ENCODE data around the gene OGA.

OGA gene

DNA sequence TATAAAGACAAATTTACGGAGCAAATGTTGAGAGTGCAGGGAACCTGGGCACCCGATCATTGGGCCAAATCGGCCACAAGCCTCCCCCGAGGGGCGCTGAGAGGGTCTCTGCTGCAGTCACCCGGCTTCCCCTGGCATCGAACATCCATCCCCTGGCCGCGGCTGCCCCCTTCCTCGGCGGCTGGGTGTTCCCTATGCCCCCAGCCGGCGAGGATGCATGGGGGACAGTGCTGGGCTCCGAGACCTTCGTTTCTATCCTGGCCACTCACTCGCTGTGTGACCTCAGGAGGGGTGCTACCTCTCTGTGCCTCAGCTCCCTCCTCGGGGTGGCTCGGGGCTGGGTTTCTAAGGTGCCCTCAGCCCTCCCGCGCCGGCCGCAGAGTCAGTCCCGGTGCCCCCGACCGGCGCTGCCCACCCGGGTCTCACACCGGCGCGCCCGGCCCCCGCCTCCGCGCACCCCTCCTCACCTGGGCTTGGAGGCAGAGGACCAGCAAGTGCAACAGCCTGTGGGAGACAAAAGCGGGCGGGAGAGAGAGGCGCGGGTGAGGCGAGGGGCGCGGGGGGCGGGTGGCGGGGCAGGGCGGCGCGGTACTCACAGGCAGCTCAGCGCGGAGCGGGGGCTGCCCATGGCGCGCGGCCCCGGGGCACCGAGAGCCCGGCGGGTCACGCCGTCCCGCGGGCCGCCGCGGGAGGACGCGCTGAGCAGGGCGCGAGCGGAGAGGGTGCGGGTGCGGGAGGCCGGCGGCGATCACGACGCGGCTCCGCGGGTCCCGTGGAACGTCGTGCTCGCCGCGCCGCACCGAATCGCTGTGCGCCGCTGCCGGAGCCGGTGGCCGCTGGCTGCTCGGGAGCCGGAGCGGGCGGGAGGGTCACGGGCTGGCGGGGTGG lies 42.7 kb downstream of the OGA start, which contains the start of gene FGF8:
FGF8 (minus strand) TSS at position 842 of the 888 bp plus-strand sequence; CDS start at position 628, 214 bp downstream.
- no peak for DNase-seq (ENCODE audit: low read depth)
- TF ChIP-seq, protein P1, sequence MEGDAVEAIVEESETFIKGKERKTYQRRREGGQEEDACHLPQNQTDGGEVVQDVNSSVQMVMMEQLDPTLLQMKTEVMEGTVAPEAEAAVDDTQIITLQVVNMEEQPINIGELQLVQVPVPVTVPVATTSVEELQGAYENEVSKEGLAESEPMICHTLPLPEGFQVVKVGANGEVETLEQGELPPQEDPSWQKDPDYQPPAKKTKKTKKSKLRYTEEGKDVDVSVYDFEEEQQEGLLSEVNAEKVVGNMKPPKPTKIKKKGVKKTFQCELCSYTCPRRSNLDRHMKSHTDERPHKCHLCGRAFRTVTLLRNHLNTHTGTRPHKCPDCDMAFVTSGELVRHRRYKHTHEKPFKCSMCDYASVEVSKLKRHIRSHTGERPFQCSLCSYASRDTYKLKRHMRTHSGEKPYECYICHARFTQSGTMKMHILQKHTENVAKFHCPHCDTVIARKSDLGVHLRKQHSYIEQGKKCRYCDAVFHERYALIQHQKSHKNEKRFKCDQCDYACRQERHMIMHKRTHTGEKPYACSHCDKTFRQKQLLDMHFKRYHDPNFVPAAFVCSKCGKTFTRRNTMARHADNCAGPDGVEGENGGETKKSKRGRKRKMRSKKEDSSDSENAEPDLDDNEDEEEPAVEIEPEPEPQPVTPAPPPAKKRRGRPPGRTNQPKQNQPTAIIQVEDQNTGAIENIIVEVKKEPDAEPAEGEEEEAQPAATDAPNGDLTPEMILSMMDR (conservative IDR thresholded peaks at IDR 0.05; ENCODE audit: low read depth, low read length), result no peak
- H3K4me3 ChIP-seq (ENCODE audit: low read depth, low read length), result no peak within 1 kb of the TSS

- no peak overlapping the region for H3K4me3 ChIP-seq (ENCODE audit: low read depth, low read length)
- DNase-seq (ENCODE audit: low read depth), result no peak
- TF ChIP-seq, protein P1 (conservative IDR thresholded peaks at IDR 0.05; ENCODE audit: low read depth, low read length), result no peak
These were observed 43.5 kb downstream of the OGA start for GRCh38 chr10:101774589-101775272.

GRCh38 chr10:101773923-101774588 lies 44.2 kb downstream of the OGA start:
- no peak overlapping the region for H3K4me3 ChIP-seq (ENCODE audit: low read depth, low read length)
- DNase-seq (ENCODE audit: low read depth), result no peak
- TF ChIP-seq, protein P1 (conservative IDR thresholded peaks at IDR 0.05; ENCODE audit: low read depth, low read length), result no peak

DNA sequence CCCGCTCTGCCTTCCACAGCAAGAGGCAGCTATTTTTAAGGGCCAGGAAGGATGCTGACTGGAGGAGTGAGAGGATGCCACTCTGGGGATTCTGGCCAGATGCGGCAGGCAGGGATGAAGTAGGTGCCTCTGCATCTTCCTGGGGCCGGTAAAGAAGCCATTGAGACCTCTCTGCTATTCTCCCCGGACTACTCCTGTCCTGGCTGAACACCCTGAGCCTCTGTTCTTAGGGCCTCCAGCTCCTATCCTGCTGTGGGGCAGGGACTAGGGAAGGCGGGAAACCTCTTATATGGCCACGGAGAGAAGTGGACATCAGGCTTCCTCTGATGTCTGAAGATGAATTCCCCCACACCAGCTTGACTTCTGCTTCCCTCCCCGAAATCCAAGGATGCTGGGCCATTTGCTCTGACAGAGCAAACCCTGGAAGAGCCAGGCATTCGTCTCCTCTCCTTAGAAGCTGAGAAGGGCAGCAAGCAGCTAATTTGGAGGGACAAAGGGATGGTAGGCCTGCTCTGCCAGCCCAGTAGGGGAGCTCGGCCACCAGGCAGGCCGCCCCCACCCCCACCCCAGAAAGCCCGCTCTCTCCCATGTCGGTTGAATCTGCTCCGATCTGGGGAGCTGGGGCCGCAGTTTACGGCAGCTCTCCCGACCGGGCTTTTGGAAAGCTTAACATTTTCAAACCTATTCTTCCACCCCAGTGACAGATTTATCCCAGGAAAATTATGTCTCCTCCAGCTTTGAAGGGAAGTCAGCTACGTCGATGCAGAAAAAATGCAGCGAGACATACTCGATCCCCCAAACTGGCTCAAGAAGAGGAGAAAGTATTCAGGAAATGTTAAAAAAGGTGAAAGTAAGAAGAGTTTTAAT lies 45.1 kb downstream of the OGA start:
- DNase-seq (ENCODE audit: low read depth), result no peak
- TF ChIP-seq, protein P1 (conservative IDR thresholded peaks at IDR 0.05; ENCODE audit: low read depth, low read length), result no peak
- H3K4me3 ChIP-seq (ENCODE audit: low read depth, low read length), result no peak overlapping the region

DNA sequence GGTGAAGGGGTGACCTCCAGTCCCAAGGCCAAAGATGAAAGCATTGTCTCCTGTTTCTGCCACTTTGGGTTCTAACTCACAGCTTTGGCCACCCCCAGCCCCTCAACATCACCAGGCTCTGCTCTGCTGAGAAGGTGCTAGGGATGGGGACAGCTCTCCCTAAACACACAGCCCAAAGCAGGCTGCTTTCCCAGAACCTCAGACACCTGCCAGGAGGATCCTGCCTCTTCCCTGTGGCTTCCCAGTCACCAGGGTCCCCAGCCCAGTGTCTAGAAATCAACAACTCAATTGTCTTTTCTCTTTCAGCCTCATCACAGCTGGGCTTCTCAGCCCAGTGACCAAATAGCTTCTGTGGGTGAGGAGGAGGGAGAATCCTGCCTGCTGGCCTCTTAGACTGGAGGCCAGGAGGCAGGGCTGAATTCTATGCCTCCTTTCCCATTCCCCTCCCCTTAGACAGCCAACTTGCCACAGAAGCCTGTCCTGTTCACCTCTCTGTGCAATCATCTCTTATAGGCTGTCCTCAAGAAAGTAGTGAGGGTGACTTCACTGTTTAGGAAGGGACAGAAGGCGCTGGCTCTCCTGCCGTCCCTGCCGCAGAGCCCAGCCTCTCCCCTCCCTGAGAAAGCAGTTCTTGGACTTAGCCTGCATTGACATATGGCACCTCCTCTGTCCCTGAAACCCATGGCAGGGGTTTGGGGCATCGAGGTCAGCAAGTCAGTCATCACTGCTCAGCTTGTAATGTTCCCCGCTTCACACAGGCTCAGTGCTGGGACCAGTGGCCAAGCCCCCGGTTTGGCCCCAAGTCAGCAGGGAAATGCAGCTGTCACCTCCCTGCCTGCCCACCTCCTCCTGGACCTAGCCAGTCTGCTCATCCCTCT lies 46.0 kb downstream of the OGA start:
- TF ChIP-seq, protein P1 (conservative IDR thresholded peaks at IDR 0.05; ENCODE audit: low read depth, low read length), result no peak
- DNase-seq (ENCODE audit: low read depth), result no peak
- H3K4me3 ChIP-seq (ENCODE audit: low read depth, low read length), result no peak overlapping the region

Data from choroid plexus epithelial cell (primary cell).